ENCODE results near the gene APP.

APP gene

GRCh38 chr21:26157801-26158200 lies 12.8 kb downstream of the APP start:
- Histone ChIP-seq H3K36me3 (ENCODE audit: low read length) (no peaks in the 10 kb centered on the region), H3K9me2 (replicated peaks; ENCODE audit: insufficient read depth, low read length) (0 out of 2 replicates have a peak, but pooled peaks cover 2% of the 10 kb centered on the region), H3F3A (ENCODE audit: insufficient read depth) (no peaks in the 10 kb centered on the region), H3K9ac (ENCODE audit: low read length) (no peak overlapping the region), H3K79me2 (ENCODE audit: insufficient read depth, low read length) (no peaks in the 10 kb centered on the region), H3K9me3 (ENCODE audit: insufficient read depth, low read length) (no peaks in the 10 kb centered on the region), H2AFZ (ENCODE audit: low read depth, low read length, severe bottlenecking) (no peak overlapping the region), H3K4me3 (ENCODE audit: insufficient read depth, low read length, poor library complexity, severe bottlenecking) (no peak overlapping the region), H4K20me1 (ENCODE audit: low read depth, low read length) (no peaks in the 10 kb centered on the region), H3K4me2 (ENCODE audit: low read depth, low read length, poor library complexity, severe bottlenecking) (no peak overlapping the region), H3K27ac (ENCODE audit: low read depth, low read length) (no peak overlapping the region), H3K27me3 (ENCODE audit: low read length) (no peaks in the 10 kb centered on the region)
- TF ChIP-seq CTCF (IDR thresholded peaks at IDR 0.05; ENCODE audit: insufficient read depth, low read length, poor library complexity, severe bottlenecking) (no peak), EZH2phosphoT487 (conservative IDR thresholded peaks at IDR 0.05; ENCODE audit: low read length) (no peak)

GRCh38 chr21:26154753-26155152 lies 15.8 kb downstream of the APP start:
- no peak for TF ChIP-seq EZH2phosphoT487 (conservative IDR thresholded peaks at IDR 0.05; ENCODE audit: low read length)
- TF ChIP-seq CTCF (IDR thresholded peaks at IDR 0.05; ENCODE audit: insufficient read depth, low read length, poor library complexity, severe bottlenecking): no peak

GRCh38 chr21:26153758-26154157 lies 16.8 kb downstream of the APP start:
- no peak overlapping the region for H2AFZ ChIP-seq (ENCODE audit: low read depth, low read length, severe bottlenecking)
- H3K9me3 ChIP-seq (ENCODE audit: insufficient read depth, low read length): no peaks in the 10 kb centered on the region
- no peaks in the 10 kb centered on the region for H3K79me2 ChIP-seq (ENCODE audit: insufficient read depth, low read length)
- no peaks in the 10 kb centered on the region for H3F3A ChIP-seq (ENCODE audit: insufficient read depth)
- H3K36me3 ChIP-seq (ENCODE audit: low read length): no peaks in the 10 kb centered on the region
- no peak overlapping the region for H3K9ac ChIP-seq (ENCODE audit: low read length)
- no peaks in the 10 kb centered on the region for H3K27me3 ChIP-seq (ENCODE audit: low read length)
- H3K4me2 ChIP-seq (ENCODE audit: low read depth, low read length, poor library complexity, severe bottlenecking): no peak overlapping the region
- H3K27ac ChIP-seq (ENCODE audit: low read depth, low read length): no peak overlapping the region
- 0 out of 2 replicates have a peak, but pooled peaks cover 4% of the 10 kb centered on the region for H3K9me2 ChIP-seq (replicated peaks; ENCODE audit: insufficient read depth, low read length)
- TF ChIP-seq CTCF (IDR thresholded peaks at IDR 0.05; ENCODE audit: insufficient read depth, low read length, poor library complexity, severe bottlenecking) (no peak), EZH2phosphoT487 (conservative IDR thresholded peaks at IDR 0.05; ENCODE audit: low read length) (no peak)
- H4K20me1 ChIP-seq (ENCODE audit: low read depth, low read length): no peaks in the 10 kb centered on the region
- no peak overlapping the region for H3K4me3 ChIP-seq (ENCODE audit: insufficient read depth, low read length, poor library complexity, severe bottlenecking)

More at GRCh38 chr21:26154753-26155152, 15.8 kb downstream of the APP start:
- no peaks in the 10 kb centered on the region for H3K27me3 ChIP-seq (ENCODE audit: low read length)
- H3F3A ChIP-seq (ENCODE audit: insufficient read depth): no peaks in the 10 kb centered on the region
- no peaks in the 10 kb centered on the region for H3K9me3 ChIP-seq (ENCODE audit: insufficient read depth, low read length)
- H3K4me2 ChIP-seq (ENCODE audit: low read depth, low read length, poor library complexity, severe bottlenecking): no peak overlapping the region
- H3K27ac ChIP-seq (ENCODE audit: low read depth, low read length): no peak overlapping the region
- no peaks in the 10 kb centered on the region for H3K79me2 ChIP-seq (ENCODE audit: insufficient read depth, low read length)
- no peak overlapping the region for H3K4me3 ChIP-seq (ENCODE audit: insufficient read depth, low read length, poor library complexity, severe bottlenecking)
- no peak overlapping the region for H2AFZ ChIP-seq (ENCODE audit: low read depth, low read length, severe bottlenecking)
- H4K20me1 ChIP-seq (ENCODE audit: low read depth, low read length): no peaks in the 10 kb centered on the region
- no peaks in the 10 kb centered on the region for H3K36me3 ChIP-seq (ENCODE audit: low read length)
- 0 out of 2 replicates have a peak, but pooled peaks cover 4% of the 10 kb centered on the region for H3K9me2 ChIP-seq (replicated peaks; ENCODE audit: insufficient read depth, low read length)
- no peak overlapping the region for H3K9ac ChIP-seq (ENCODE audit: low read length)
